Heart right ventricle (tissue), 16 donors: ENCODE measurements around the gene CERS3. TPM values are rescaled to one million over a fixed set of nuclear protein-coding genes. Genes with fewer than 3 reads are reported as not detected.

Experiments used
- ATAC-seq, 8 donors: fragments of 200-7000 bp; cut with Tn5 transposase; one replicate each; pipeline ENCODE4 v1.9.1; 2020; ENCODE audit warnings: mild to moderate bottlenecking in 8 of 8, moderate library complexity in 8 of 8, moderate number of reproducible peaks in 1 of 8
- DNase-seq, 2 donors: peaks; one replicate each; pipeline ENCODE4 v3.0.0-alpha.2; 2020
- H3K27ac ChIP-seq, 10 donors: fragments of 200-600 bp; sonication (generic) in 2 of 10; one replicate each; pipeline versions ENCODE4 v1.5.0 to v1.8.0; 2020 to 2022; ENCODE audit warnings: mild to moderate bottlenecking in 3 of 10
- H3K27me3 ChIP-seq, 7 donors: fragments of 200-600 bp; one replicate each; pipeline ENCODE4 v1.8.0; 2021 to 2022; ENCODE audit warnings: mild to moderate bottlenecking in 2 of 7
- H3K36me3 ChIP-seq, 9 donors: fragments of 200-600 bp; sonication (generic) in 1 of 9; one replicate each; pipeline versions ENCODE4 v1.5.0 to v1.8.0; 2020 to 2022; ENCODE audit warnings: mild to moderate bottlenecking in 2 of 9
- H3K4me1 ChIP-seq, 9 donors: fragments of 200-600 bp; sonication (generic) in 1 of 9; one replicate each; pipeline versions ENCODE4 v1.5.0 to v1.8.0; 2020 to 2022; ENCODE audit warnings: mild to moderate bottlenecking in 4 of 9
- H3K4me3 ChIP-seq, 10 donors: fragments of 200-600 bp; sonication (generic) in 2 of 10; one replicate each; pipeline versions ENCODE4 v1.5.0 to v1.8.0; 2020 to 2022; ENCODE audit warnings: mild to moderate bottlenecking in 7 of 10, moderate library complexity in 2 of 10
- H3K9me3 ChIP-seq, 11 donors: fragments of 200-600 bp in 10 of 11; sonication (generic) in 2 of 11; one replicate each; pipeline versions ENCODE4 v1.5.0 to v1.8.0; 2013 to 2022; ENCODE audit warnings: mild to moderate bottlenecking in 2 of 11, control low read depth in 1 of 11, moderate library complexity in 1 of 11
- CTCF ChIP-seq, 9 donors: fragments of 200-600 bp; sonication (generic) in 2 of 9; IDR thresholded peaks; one replicate each; pipeline versions ENCODE4 v1.5.0 to v1.8.0; 2021 to 2022; ENCODE audit warnings: antibody characterized with exemption in 9 of 9, mild to moderate bottlenecking in 5 of 9, moderate library complexity in 1 of 9
- WGBS, 2 donors: extraction: QIAGEN DNeasy Blood & Tissue Kit; methylation state at CpG; one replicate each; pipeline ENCODE4 v1.1.7; 2013; ENCODE audit warnings: inconsistent platforms in 1 of 2; 5-methylcytosine and 5-hydroxymethylcytosine counted together
- intact Hi-C, 10 donors: fragments of 100-400 bp; cut with DNase I; formaldehyde crosslinking; loops; one replicate each; pipeline versions ENCODE4 v1.11.1 to v1.14.2; 2022
- polyA plus RNA-seq, 2 donors: library from polyadenylated mRNA; stranded (reverse); fragments of 200-250 nt; gene quantifications; one replicate each; pipeline ENCODE4 v1.2.3, GENCODE V29; 2013
- total RNA-seq, 10 donors: library from RNA; stranded (reverse); fragmentation: NEBNext Ultra II Directional in 3 of 10; extraction: Animal tissue kit (Norgen Biotek cat#: 25700) in 3 of 10; gene quantifications; one replicate each; pipeline versions ENCODE4 v1.2.1 to v1.2.4, GENCODE V29; 2021 to 2023
- donor health status: Arrhythmogenic right ventricular cardiomyopathy.
- donor health status: ischemic (EF 13 %, LVEDD 7.1; RV severe dilation, severe dysfunction).
- donor health status: healthy with polysubstance abuse.
- donor health status: DM: no; HTN: yes; CAD: no.
- donor health status: DM: no; HTN: no; CAD: no.
- donor health status: ischemic (EF 25% LVEDD 6.9; RV normal size, moderate dysfunction).
- donor health status: ischemic (EF 25% LVEDD 5.7; RV mildly dilated, moderate dysfunction).
- donor health status: healthy.
- donor health status: DM: yes; HTN: yes; CAD: no.
- donor health status: Ischemic cardiomyopathy.
- donor health status: ischemic (EF 35%, LVEDD 5.7; RV mildly dilated, moderate dysfunction).
- donor health status: nonischemic (EF 11% LVEDD 7.7; RV severe dilation, severe dysfunction).
- donor health status: DM: yes; HTN: yes; CAD: no.
- donor health status: PGD.
- donor health status: ischemic (EF 29% LVEDD 5.4; RV normal size, mild dysfunction).
- donor health status: nonischemic (EF 23%, LVEDD 6.1; RV moderate dilation, normal function).

The CERS3 gene
- total and polyA plus RNA-seq, 12 donors = 0.03 TPM; not detected in 11

- 89 to 90% methylated on average over 3 of the region's 3 CpGs for WGBS, 2 donors
- Histone ChIP-seq H3K4me1 (peaks cover 0 to 5% (median 0%) of the 10 kb centered on the region in 9 donors), H3K36me3 (peaks cover 0 to 30% (median 0%) of the 10 kb centered on the region in 9 donors), H3K27ac (no peak overlapping the region), H3K9me3 (no peaks in the 10 kb centered on the region), H3K27me3 (no peaks in the 10 kb centered on the region), H3K4me3 (no peak overlapping the region)
- no peak for DNase-seq
- no peak for ATAC-seq
- intact Hi-C loops = loop anchor here in 2 of 10 donors (10.0 kb wide), 2 partner anchors 211 to 631 kb away; no protein-coding TSS in a partner anchor
- TF ChIP-seq CTCF (IDR thresholded peaks at IDR 0.05) = no peak
Measured at GRCh38 chr15:100565591-100565990, 36.8 kb upstream of the CERS3 start.

- Histone ChIP-seq H3K27ac (no peak overlapping the region), H3K27me3 (no peaks in the 10 kb centered on the region), H3K9me3 (peaks cover 0 to 4% (median 0%) of the 10 kb centered on the region in 11 donors), H3K4me3 (no peak overlapping the region), H3K36me3 (no peaks in the 10 kb centered on the region), H3K4me1 (peaks cover 0 to 9% (median 0%) of the 10 kb centered on the region in 9 donors)
- ATAC-seq = no peak
- no peak for TF ChIP-seq CTCF (IDR thresholded peaks at IDR 0.05)
- intact Hi-C loops = loop anchor here in 2 of 10 donors (10.0 kb wide), 2 partner anchors 206 to 626 kb away; no protein-coding TSS in a partner anchor
- DNase-seq = no peak
Measured at GRCh38 chr15:100560323-100560722, 31.6 kb upstream of the CERS3 start.

DNA sequence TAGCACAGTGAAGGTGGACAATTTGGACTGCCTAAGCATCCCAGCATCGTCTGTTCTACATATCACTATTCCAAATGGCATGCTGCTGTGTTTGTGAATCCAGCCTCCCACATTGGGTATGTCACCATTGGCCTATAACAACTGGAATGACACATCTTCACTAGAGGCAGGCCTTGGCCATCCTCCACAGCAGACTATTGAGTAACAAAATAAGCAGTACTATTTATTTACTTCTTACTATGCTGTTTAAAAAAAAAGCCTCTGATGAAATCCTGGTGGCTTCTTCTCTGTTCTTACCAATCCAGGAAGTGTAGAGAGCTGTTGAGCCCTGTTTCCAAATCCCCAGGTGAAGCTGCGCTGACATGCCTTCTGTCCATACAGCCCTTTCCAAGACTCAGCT lies 30.6 kb upstream of the CERS3 start:
- no peaks in the 10 kb centered on the region for H3K27me3 ChIP-seq
- no peaks in the 10 kb centered on the region for H3K36me3 ChIP-seq
- H3K9me3 ChIP-seq = peaks cover 0 to 4% (median 0%) of the 10 kb centered on the region in 11 donors
- no peak overlapping the region for H3K4me3 ChIP-seq
- no peak overlapping the region for H3K27ac ChIP-seq
- peaks cover 0 to 9% (median 0%) of the 10 kb centered on the region in 9 donors for H3K4me1 ChIP-seq
- DNase-seq (no peak), ATAC-seq (peak in 1 of 8 donors; percentile 88)
- no peak for TF ChIP-seq CTCF (IDR thresholded peaks at IDR 0.05)
- 88 to 90% methylated on average over 2 of the region's 2 CpGs for WGBS, 2 donors
- intact Hi-C loops = no loop called here

- Histone ChIP-seq H3K36me3 (no peaks in the 10 kb centered on the region), H3K9me3 (peaks cover 0 to 4% (median 0%) of the 10 kb centered on the region in 11 donors), H3K27me3 (no peaks in the 10 kb centered on the region), H3K4me1 (peaks cover 0 to 9% (median 0%) of the 10 kb centered on the region in 9 donors), H3K4me3 (no peak overlapping the region), H3K27ac (no peak overlapping the region)
- intact Hi-C loops = no loop called here
- no peak for DNase-seq
- ATAC-seq = peak in 2 of 8 donors; percentile 25 to 44
- TF ChIP-seq CTCF (IDR thresholded peaks at IDR 0.05) = no peak
- 92 to 95% methylated on average over 43 to 50 of the region's 50 CpGs for WGBS, 2 donors
Measured at GRCh38 chr15:100558771-100559254, 30.1 kb upstream of the CERS3 start.
